ENCODE data around the gene CNPPD1. TPM values are rescaled to one million over a fixed set of nuclear protein-coding genes. Genes with fewer than 3 reads are reported as not detected.

The CNPPD1 gene
- polyA plus RNA-seq, 2 of the 4 experiments (the other 2 are of a cell fraction): 22.4 to 27.6 TPM

DNA sequence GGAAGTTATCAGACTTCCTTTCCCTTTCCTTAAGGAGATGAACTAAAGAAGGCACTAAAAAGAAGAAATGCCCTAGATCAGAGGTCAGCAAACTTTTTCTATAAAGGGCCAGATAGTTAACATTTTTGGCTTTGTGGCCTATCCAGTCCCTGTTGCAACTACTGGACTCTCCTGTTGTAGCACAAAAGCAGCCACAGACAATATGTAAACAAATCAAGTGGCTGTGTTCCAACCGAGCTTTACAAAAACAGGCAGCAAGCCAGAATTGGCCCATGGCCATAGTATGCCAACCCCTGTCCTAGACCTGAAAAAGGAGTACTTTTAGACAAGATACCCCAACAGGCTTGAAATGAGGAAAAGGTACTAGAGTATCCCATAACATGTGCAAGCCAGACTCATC lies 27.1 kb downstream of the CNPPD1 start (continued):
- TF ChIP-seq, protein P1, sequence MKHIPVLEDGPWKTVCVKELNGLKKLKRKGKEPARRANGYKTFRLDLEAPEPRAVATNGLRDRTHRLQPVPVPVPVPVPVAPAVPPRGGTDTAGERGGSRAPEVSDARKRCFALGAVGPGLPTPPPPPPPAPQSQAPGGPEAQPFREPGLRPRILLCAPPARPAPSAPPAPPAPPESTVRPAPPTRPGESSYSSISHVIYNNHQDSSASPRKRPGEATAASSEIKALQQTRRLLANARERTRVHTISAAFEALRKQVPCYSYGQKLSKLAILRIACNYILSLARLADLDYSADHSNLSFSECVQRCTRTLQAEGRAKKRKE (CRISPR knock-in tag; IDR thresholded peaks at IDR 0.05; ENCODE audit: low read depth): no peak
- TF ChIP-seq ZFP36 (IDR thresholded peaks at IDR 0.05; ENCODE audit: borderline replicate concordance, partially characterized antibody) (no peak), HOXA7 (CRISPR knock-in tag; IDR thresholded peaks at IDR 0.05) (no peak), MYC (IDR thresholded peaks at IDR 0.05; ENCODE audit: borderline replicate concordance, low read length) (no peak), KDM5A (IDR thresholded peaks at IDR 0.05) (no peak), NFE2L2 (conservative IDR thresholded peaks at IDR 0.05; ENCODE audit: low read length) (no peak)

- peaks cover 5% of the 10 kb centered on the region; the same call in 1 of the 3 replicates for H3K4me1 ChIP-seq
- no peak overlapping the region for H3K27ac ChIP-seq
- H3K4me2 ChIP-seq: no peak overlapping the region
- ChIA-PET POLR2A (no interaction called here), CTCF (interaction anchor here (0.6 to 21.6 kb wide), 9 partner anchors 12 to 266 kb away, joined by 3 to 332 read pairs (median 5); partner anchors contain the start of gene IHH)
- H3K4me3 ChIP-seq: no peak overlapping the region
- TF ChIP-seq, protein P2, sequence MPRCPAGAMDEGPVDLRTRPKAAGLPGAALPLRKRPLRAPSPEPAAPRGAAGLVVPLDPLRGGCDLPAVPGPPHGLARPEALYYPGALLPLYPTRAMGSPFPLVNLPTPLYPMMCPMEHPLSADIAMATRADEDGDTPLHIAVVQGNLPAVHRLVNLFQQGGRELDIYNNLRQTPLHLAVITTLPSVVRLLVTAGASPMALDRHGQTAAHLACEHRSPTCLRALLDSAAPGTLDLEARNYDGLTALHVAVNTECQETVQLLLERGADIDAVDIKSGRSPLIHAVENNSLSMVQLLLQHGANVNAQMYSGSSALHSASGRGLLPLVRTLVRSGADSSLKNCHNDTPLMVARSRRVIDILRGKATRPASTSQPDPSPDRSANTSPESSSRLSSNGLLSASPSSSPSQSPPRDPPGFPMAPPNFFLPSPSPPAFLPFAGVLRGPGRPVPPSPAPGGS (IDR thresholded peaks at IDR 0.05): no peak
- no peak for TF ChIP-seq FOXS1 (CRISPR knock-in tag; IDR thresholded peaks at IDR 0.05)
- no peak for TF ChIP-seq FOSL2 (IDR thresholded peaks at IDR 0.05)
- no peak for TF ChIP-seq FOSL2 (CRISPR knock-in tag; IDR thresholded peaks at IDR 0.05)
- TF ChIP-seq KDM1A (IDR thresholded peaks at IDR 0.05; ENCODE audit: low read depth): no peak
- TF ChIP-seq ZNF302 (CRISPR knock-in tag; IDR thresholded peaks at IDR 0.05): no peak
- no peak for TF ChIP-seq FOSB (CRISPR knock-in tag; IDR thresholded peaks at IDR 0.05)
- TF ChIP-seq TFCP2L1 (CRISPR knock-in tag; IDR thresholded peaks at IDR 0.05): no peak
- TF ChIP-seq, protein P3, sequence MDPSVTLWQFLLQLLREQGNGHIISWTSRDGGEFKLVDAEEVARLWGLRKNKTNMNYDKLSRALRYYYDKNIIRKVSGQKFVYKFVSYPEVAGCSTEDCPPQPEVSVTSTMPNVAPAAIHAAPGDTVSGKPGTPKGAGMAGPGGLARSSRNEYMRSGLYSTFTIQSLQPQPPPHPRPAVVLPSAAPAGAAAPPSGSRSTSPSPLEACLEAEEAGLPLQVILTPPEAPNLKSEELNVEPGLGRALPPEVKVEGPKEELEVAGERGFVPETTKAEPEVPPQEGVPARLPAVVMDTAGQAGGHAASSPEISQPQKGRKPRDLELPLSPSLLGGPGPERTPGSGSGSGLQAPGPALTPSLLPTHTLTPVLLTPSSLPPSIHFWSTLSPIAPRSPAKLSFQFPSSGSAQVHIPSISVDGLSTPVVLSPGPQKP (IDR thresholded peaks at IDR 0.05; ENCODE audit: low read depth, low read length): no peak
- TF ChIP-seq ZFP36 (IDR thresholded peaks at IDR 0.05; ENCODE audit: borderline replicate concordance, partially characterized antibody): no peak
- TF ChIP-seq JUN (IDR thresholded peaks at IDR 0.05): no peak
- ATAC-seq (peak; percentile 68 to 70; a peak in 4 of 6 replicates), DNase-seq (ENCODE audit: low read depth in 1 of 2, low spot score in 1 of 2) (no peak), FAIRE-seq (no peak)
- 71% methylated on average over 6 of the region's 6 CpGs for WGBS (ENCODE audit: missing lambda C conversion rate)
- no peaks in the 10 kb centered on the region for H3K9me3 ChIP-seq
Observed at GRCh38 chr2:219142329-219142728, 34.4 kb downstream of the CNPPD1 start.

DNA sequence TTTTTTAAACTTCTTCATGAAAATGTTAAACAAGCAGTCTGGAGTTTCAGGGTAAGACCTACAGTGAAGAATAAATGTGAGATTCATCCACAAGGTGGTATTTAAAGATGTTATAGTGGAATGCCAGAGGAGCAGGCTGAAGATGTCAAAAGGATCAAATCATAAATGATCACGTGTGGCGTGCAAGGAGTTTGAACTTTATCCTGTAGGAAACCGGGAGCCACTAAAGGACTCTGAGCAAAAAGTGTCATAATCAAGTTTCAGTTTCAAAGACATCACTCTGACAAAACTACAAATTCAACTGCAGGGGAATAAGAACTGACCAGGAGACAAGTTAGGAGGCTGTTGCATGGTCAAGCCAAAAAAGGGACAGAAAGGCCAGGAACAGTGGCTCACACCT lies 36.0 kb downstream of the CNPPD1 start:
- H3K4me1 ChIP-seq: peaks cover 5% of the 10 kb centered on the region; the same call in 1 of the 3 replicates
- ChIA-PET POLR2A (no interaction called here), CTCF (interaction anchor here (0.7 to 21.6 kb wide), 5 partner anchors 14 to 264 kb away, joined by 4 to 332 read pairs (median 14); partner anchors contain the start of gene IHH)
- H3K4me3 ChIP-seq: no peak overlapping the region
- ATAC-seq: no peak
- H3K9me3 ChIP-seq: no peaks in the 10 kb centered on the region
- no peak for FAIRE-seq
- WGBS (ENCODE audit: missing lambda C conversion rate): 89% methylated on average over 3 of the region's 3 CpGs
- DNase-seq (ENCODE audit: low read depth in 1 of 2, low spot score in 1 of 2): no peak
- TF ChIP-seq HOXA7 (CRISPR knock-in tag; IDR thresholded peaks at IDR 0.05) (no peak), CTCF (IDR thresholded peaks at IDR 0.05) (no peak), TP53 (CRISPR knock-in tag; IDR thresholded peaks at IDR 0.05) (no peak), EP300 (IDR thresholded peaks at IDR 0.05) (no peak), NFE2L2 (conservative IDR thresholded peaks at IDR 0.05; ENCODE audit: low read length) (no peak), EHMT2 (IDR thresholded peaks at IDR 0.05; ENCODE audit: low read depth) (no peak), NR3C1 (IDR thresholded peaks at IDR 0.05) (no peak), CEBPB (IDR thresholded peaks at IDR 0.05) (no peak), ZFP36 (IDR thresholded peaks at IDR 0.05; ENCODE audit: borderline replicate concordance, partially characterized antibody) (no peak), TFCP2L1 (CRISPR knock-in tag; IDR thresholded peaks at IDR 0.05) (no peak)
- TF ChIP-seq, protein P3 (IDR thresholded peaks at IDR 0.05; ENCODE audit: low read depth, low read length): no peak
- TF ChIP-seq, protein P4, sequence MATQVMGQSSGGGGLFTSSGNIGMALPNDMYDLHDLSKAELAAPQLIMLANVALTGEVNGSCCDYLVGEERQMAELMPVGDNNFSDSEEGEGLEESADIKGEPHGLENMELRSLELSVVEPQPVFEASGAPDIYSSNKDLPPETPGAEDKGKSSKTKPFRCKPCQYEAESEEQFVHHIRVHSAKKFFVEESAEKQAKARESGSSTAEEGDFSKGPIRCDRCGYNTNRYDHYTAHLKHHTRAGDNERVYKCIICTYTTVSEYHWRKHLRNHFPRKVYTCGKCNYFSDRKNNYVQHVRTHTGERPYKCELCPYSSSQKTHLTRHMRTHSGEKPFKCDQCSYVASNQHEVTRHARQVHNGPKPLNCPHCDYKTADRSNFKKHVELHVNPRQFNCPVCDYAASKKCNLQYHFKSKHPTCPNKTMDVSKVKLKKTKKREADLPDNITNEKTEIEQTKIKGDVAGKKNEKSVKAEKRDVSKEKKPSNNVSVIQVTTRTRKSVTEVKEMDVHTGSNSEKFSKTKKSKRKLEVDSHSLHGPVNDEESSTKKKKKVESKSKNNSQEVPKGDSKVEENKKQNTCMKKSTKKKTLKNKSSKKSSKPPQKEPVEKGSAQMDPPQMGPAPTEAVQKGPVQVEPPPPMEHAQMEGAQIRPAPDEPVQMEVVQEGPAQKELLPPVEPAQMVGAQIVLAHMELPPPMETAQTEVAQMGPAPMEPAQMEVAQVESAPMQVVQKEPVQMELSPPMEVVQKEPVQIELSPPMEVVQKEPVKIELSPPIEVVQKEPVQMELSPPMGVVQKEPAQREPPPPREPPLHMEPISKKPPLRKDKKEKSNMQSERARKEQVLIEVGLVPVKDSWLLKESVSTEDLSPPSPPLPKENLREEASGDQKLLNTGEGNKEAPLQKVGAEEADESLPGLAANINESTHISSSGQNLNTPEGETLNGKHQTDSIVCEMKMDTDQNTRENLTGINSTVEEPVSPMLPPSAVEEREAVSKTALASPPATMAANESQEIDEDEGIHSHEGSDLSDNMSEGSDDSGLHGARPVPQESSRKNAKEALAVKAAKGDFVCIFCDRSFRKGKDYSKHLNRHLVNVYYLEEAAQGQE (IDR thresholded peaks at IDR 0.05): no peak
- H3K4me2 ChIP-seq: no peak overlapping the region
- H3K27ac ChIP-seq: no peak overlapping the region
